Psoas muscle (tissue), 8 donors: Measurements from ENCODE around the gene PHRF1. TPM values are rescaled to one million over a fixed set of nuclear protein-coding genes. Genes with fewer than 3 reads are reported as not detected.
A peak's percentile ranks its signal among the peaks of the same experiment; 100 is the strongest.

Experiments used
- ATAC-seq, 4 donors: fragments of 200-7000 bp; cut with Tn5 transposase; one replicate each; pipeline ENCODE4 v1.9.1; 2020; ENCODE audit warnings: moderate library complexity in 3 of 4, mild to moderate bottlenecking in 2 of 4
- DNase-seq, 2 donors: peaks; one replicate each; pipeline ENCODE4 v3.0.0-alpha.2; 2020
- H3K27ac ChIP-seq: fragments of 200-600 bp; one replicate; pipeline ENCODE4 v1.8.0; 2022
- H3K27me3 ChIP-seq, 3 donors: fragments of 200-600 bp in 1 of 3; one replicate each; pipeline versions ENCODE4 v1.6.1 to v1.8.0; 2013 to 2022; ENCODE audit warnings: low read length in 2 of 3, mild to moderate bottlenecking in 2 of 3, moderate library complexity in 1 of 3; ENCODE audit not compliant: insufficient read depth in 3 of 3
- H3K36me3 ChIP-seq, 2 donors: fragments of 200-600 bp in 1 of 2; one replicate each; pipeline versions ENCODE4 v1.6.1 to v1.8.0; 2013 to 2022; ENCODE audit warnings: low read depth in 1 of 2, mild to moderate bottlenecking in 1 of 2, moderate library complexity in 1 of 2; ENCODE audit not compliant: insufficient read depth in 1 of 2
- H3K4me1 ChIP-seq: fragments of 200-600 bp; one replicate; pipeline ENCODE4 v1.8.0; 2022
- H3K4me3 ChIP-seq: fragments of 200-600 bp; one replicate; pipeline ENCODE4 v1.8.0; 2022; ENCODE audit warnings: mild to moderate bottlenecking
- H3K9me3 ChIP-seq: fragments of 200-600 bp; one replicate; pipeline ENCODE4 v1.8.0; 2022
- WGBS, 3 donors: extraction: QIAGEN DNeasy Blood & Tissue Kit; methylation state at CpG; one replicate each; pipeline versions ENCODE4 v1.1.6 to v1.1.7; 2013; 5-methylcytosine and 5-hydroxymethylcytosine counted together
- intact Hi-C, 2 donors: fragments of 100-400 bp; cut with DNase I; formaldehyde crosslinking; loops; one replicate each; pipeline versions ENCODE4 v1.11.0 to v1.14.2; 2022
- polyA plus RNA-seq, 3 donors: library from polyadenylated mRNA; stranded (reverse); fragments of 200-250 nt; gene quantifications; one replicate each; pipeline ENCODE4 v1.2.3, GENCODE V29; 2013
- total RNA-seq, 4 donors: library from RNA; stranded (reverse); fragmentation: NEBNext Ultra II Directional in 2 of 4; extraction: Animal tissue kit (Norgen Biotek cat#: 25700) in 2 of 4; gene quantifications; one replicate each; pipeline versions ENCODE4 v1.2.1 to v1.2.4, GENCODE V29; 2021 to 2023
- TF ChIP-seq, protein P1 (sequence below): fragments of 200-600 bp; IDR thresholded peaks from one replicate; pipeline ENCODE4 v1.8.0; 2022; ENCODE audit warnings: antibody characterized with exemption
- donor health status: healthy with polysubstance abuse.
- donor health status: DM: no; HTN: no; CAD: no; lungs with moderate emphysema.
- donor health status: Bipolar disorder and iron deficiency.
- donor health status: healthy.
- donor health status: DM: yes; HTN: yes; CAD: no.
- donor health status: DM: no; HTN: no; CAD: no.
- donor health status: DM: no; HTN: no; CAD: no.
- donor health status: DM: yes; HTN: yes; CAD: no.

Gene PHRF1
- total and polyA plus RNA-seq, 7 donors = 11.7 to 31.2 (median 19.8) TPM

DNA sequence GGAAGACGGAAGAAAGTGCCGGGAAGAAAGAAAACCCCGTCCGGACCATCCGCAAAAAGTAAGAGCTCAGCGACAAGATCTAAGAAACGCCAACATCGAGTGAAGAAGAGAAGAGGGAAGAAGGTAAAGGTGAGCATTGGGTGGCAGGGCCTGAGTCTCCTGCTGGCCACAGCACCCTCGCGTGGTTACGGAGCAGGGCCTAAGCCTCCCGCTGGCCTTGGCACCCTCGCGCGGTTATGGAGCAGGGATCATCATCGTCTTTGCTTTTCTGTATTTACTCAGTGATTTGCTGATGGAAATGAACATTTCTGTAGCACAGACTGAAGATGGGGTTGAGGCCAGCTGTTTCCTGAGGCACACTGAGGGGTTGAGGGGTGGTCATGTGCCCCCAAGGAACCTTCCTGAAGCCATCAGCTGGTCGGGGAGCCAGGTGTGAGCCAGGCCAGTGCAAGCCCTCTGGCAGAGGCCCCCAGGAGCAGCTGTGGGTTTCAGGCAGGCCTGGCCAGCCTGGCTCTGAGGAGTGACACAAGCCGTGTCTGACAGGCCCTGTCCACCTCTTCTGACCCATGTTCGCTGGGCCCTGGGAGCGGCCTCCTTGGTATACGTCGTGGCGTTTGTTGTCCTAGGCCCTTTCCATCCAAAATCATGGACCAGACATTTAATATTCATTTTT lies 25.4 kb downstream of the PHRF1 start:
- H3K4me1 ChIP-seq = no peaks in the 10 kb centered on the region
- TF ChIP-seq, protein P1, sequence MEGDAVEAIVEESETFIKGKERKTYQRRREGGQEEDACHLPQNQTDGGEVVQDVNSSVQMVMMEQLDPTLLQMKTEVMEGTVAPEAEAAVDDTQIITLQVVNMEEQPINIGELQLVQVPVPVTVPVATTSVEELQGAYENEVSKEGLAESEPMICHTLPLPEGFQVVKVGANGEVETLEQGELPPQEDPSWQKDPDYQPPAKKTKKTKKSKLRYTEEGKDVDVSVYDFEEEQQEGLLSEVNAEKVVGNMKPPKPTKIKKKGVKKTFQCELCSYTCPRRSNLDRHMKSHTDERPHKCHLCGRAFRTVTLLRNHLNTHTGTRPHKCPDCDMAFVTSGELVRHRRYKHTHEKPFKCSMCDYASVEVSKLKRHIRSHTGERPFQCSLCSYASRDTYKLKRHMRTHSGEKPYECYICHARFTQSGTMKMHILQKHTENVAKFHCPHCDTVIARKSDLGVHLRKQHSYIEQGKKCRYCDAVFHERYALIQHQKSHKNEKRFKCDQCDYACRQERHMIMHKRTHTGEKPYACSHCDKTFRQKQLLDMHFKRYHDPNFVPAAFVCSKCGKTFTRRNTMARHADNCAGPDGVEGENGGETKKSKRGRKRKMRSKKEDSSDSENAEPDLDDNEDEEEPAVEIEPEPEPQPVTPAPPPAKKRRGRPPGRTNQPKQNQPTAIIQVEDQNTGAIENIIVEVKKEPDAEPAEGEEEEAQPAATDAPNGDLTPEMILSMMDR = no peak

DNA sequence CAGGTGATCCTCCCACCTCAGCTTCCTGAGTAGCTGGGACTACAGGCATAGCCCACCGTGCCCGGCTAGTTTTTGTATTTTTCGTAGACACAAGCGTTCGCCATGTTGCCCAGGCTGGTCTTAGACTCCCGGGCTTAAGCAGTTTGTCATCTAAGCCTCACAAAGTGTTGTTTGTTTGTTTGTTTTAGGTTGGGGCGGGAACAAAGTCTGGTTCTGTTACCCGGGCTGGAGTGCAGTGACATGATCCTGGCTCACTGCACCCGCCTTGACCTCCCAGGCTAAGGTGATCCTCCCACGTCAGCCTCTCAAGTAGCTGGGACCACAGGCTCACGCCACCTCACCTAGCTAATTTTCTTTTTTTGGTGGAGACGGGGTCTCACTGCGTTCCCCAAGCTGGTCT lies 26.9 kb downstream of the PHRF1 start:
- 89 to 91% (median 91%) methylated on average over 13 of the region's 13 CpGs for WGBS, 3 donors

More for the DNA sequence above, 25.4 kb downstream of the PHRF1 start:
- H3K27ac ChIP-seq = no peak overlapping the region
- H3K4me3 ChIP-seq = no peak overlapping the region
- intact Hi-C loops = no loop called here
- no peaks in the 10 kb centered on the region for H3K27me3 ChIP-seq
- H3K9me3 ChIP-seq = no peaks in the 10 kb centered on the region
- peaks cover 9 to 98% of the 10 kb centered on the region in 2 donors for H3K36me3 ChIP-seq
- no peak for DNase-seq
- WGBS, 3 donors = 90 to 91% (median 90%) methylated on average over 23 of the region's 23 CpGs
- no peak for ATAC-seq

DNA sequence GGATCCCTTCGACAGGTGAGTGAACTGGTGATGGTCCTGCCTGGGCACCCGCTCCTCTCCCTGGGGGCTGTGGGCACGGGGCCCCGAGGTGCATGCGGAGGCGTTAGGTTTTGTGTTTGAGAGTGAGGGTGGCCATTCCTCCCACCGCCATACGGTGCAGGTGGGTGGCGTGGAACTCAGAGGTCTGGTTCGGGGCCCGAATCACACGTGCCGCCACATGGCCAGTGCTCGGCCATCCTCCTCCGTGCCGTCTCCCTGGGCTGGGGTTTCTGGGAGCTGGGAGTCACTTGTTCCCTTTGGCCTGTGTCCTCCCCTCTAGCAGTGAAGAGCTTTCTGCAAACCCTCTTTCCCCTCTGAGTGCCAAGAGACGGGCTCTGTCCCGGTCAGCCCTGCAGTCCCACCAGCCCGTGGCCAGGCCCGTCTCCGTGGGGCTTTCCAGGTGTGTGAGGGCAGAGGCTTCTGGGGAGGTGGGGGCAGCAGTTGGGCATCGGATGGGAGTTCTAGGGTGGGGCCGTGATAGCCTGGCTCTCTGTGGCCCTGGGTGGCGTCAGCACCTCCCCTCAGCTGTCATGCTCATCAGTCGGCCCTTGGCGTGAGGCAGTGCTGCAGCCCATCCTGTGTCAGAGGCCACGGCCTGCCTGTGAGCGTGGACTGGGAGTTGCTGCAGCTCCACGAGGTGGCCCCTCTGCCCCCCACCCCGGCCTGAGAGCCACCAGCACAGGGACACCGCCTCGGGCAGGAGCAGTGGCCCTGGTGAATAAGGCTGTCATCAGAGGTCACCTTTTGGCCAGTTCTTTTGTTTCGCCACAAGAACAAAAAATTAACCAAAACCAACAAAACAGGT lies 29.2 kb downstream of the PHRF1 start:
- H3K4me1 ChIP-seq = no peaks in the 10 kb centered on the region
- 93 to 95% (median 93%) methylated on average over 30 to 33 of the region's 33 CpGs for WGBS, 3 donors
- peaks cover 7 to 99% of the 10 kb centered on the region in 2 donors for H3K36me3 ChIP-seq
- intact Hi-C loops = no loop called here
- no peak overlapping the region for H3K4me3 ChIP-seq
- ATAC-seq (no peak), DNase-seq (no peak)
- H3K27ac ChIP-seq = no peak overlapping the region
- H3K27me3 ChIP-seq = no peaks in the 10 kb centered on the region
- no peaks in the 10 kb centered on the region for H3K9me3 ChIP-seq
- TF ChIP-seq, protein P1 = no peak

More for the DNA sequence above, 26.9 kb downstream of the PHRF1 start:
- no peak overlapping the region for H3K27ac ChIP-seq
- H3K27me3 ChIP-seq = no peaks in the 10 kb centered on the region
- H3K4me1 ChIP-seq = no peaks in the 10 kb centered on the region
- no peak for ATAC-seq
- H3K9me3 ChIP-seq = no peaks in the 10 kb centered on the region
- DNase-seq = no peak
- TF ChIP-seq, protein P1 = no peak
- H3K36me3 ChIP-seq = peaks cover 12 to 99% of the 10 kb centered on the region in 2 donors
- H3K4me3 ChIP-seq = no peak overlapping the region
- intact Hi-C loops = no loop called here

DNA sequence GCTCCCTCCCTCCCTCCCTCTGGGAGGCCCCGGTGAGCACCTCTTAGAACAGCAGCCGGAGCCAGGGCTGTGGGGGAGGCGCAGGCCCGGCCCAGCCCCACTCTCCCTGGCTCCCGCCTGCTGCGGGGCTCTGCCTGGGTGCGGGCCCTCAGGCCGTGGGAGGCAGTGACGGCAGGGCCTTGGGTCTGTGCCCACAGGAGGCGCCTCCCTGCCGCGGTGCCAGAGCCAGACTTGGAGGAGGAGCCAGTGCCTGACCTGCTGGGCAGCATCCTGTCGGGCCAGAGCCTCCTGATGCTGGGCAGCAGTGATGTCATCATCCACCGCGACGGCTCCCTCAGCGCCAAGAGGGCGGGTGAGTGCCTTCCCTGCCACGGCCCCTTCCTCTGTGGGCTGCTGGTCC lies 30.0 kb downstream of the PHRF1 start:
- TF ChIP-seq, protein P1 = no peak
- WGBS, 3 donors = 62 to 79% (median 64%) methylated on average over 10 to 19 of the region's 19 CpGs
- intact Hi-C loops = no loop called here
- ATAC-seq = peak; percentile 26 to 47 (median 32)
- H3K4me3 ChIP-seq = no peak overlapping the region
- no peaks in the 10 kb centered on the region for H3K27me3 ChIP-seq
- H3K9me3 ChIP-seq = no peaks in the 10 kb centered on the region
- H3K36me3 ChIP-seq = peaks cover 12 to 99% of the 10 kb centered on the region in 2 donors
- no peaks in the 10 kb centered on the region for H3K4me1 ChIP-seq
- H3K27ac ChIP-seq = no peak overlapping the region
- no peak for DNase-seq
